GM12874 (cell line): Measurements from ENCODE around the gene ASIC3.

Experiments used
- CTCF ChIP-seq: IDR thresholded peaks from 2 replicates; pipeline ENCODE4 v1.5.1; 2011; ENCODE audit warnings: low read depth, mild to moderate bottlenecking, control low read depth, low read length, moderate library complexity; ENCODE audit not compliant: insufficient read depth

ASIC3 gene

GRCh38 chr7:151075662-151075971 lies 27.3 kb downstream of the ASIC3 start:
- no peak for TF ChIP-seq CTCF

GRCh38 chr7:151075978-151076426 lies 27.7 kb downstream of the ASIC3 start:
- TF ChIP-seq CTCF: no peak

GRCh38 chr7:151076863-151077704 lies 28.8 kb downstream of the ASIC3 start:
- TF ChIP-seq CTCF: peak; percentile 42

- TF ChIP-seq CTCF: no peak
These were observed 29.4 kb downstream of the ASIC3 start for GRCh38 chr7:151077705-151078232.

- TF ChIP-seq CTCF: no peak
These were observed 30.1 kb downstream of the ASIC3 start for GRCh38 chr7:151078233-151079040.

- TF ChIP-seq CTCF: no peak
These were observed 31.0 kb downstream of the ASIC3 start for GRCh38 chr7:151079199-151079910.

GRCh38 chr7:151080067-151080521 lies 31.8 kb downstream of the ASIC3 start:
- no peak for TF ChIP-seq CTCF
